ENCODE results near the gene AKR1E2.

AKR1E2 gene

GRCh38 chr10:4806534-4806933, 19.5 kb upstream of the AKR1E2 start:
- Histone ChIP-seq H3K27me3 (ENCODE audit: insufficient read depth, low read length) (no peaks in the 10 kb centered on the region), H3K9me3 (ENCODE audit: low read length) (no peaks in the 10 kb centered on the region), H4K20me1 (ENCODE audit: insufficient read depth, low read length) (no peaks in the 10 kb centered on the region), H3K9me2 (ENCODE audit: low read depth, low read length) (no peaks in the 10 kb centered on the region), H3K4me3 (ENCODE audit: low read depth, low read length, poor library complexity, severe bottlenecking) (no peak overlapping the region), H3K79me2 (ENCODE audit: insufficient read depth, low read length) (no peaks in the 10 kb centered on the region), H3K9ac (ENCODE audit: low read length) (no peak overlapping the region), H2AFZ (ENCODE audit: low read length) (no peak overlapping the region), H3K4me1 (ENCODE audit: insufficient read depth, low read length, severe bottlenecking) (no peaks in the 10 kb centered on the region), H3F3A (ENCODE audit: insufficient read depth, low read length) (no peaks in the 10 kb centered on the region), H3K36me3 (ENCODE audit: insufficient read depth, low read length) (no peaks in the 10 kb centered on the region), H3K4me2 (ENCODE audit: low read length) (no peak overlapping the region), H3K27ac (ENCODE audit: low read depth, low read length, poor library complexity, severe bottlenecking) (no peak overlapping the region)
- TF ChIP-seq EZH2 (IDR thresholded peaks at IDR 0.05; ENCODE audit: borderline replicate concordance, low read length) (no peak), CTCF (IDR thresholded peaks at IDR 0.05; ENCODE audit: low read length) (no peak)

GRCh38 chr10:4807761-4808507, 18.1 kb upstream of the AKR1E2 start:
- H3K4me1 ChIP-seq (ENCODE audit: insufficient read depth, low read length, severe bottlenecking) = no peaks in the 10 kb centered on the region
- no peaks in the 10 kb centered on the region for H3K79me2 ChIP-seq (ENCODE audit: insufficient read depth, low read length)
- H3K9me3 ChIP-seq (ENCODE audit: low read length) = no peaks in the 10 kb centered on the region
- H3K27me3 ChIP-seq (ENCODE audit: insufficient read depth, low read length) = no peaks in the 10 kb centered on the region
- H3K4me2 ChIP-seq (ENCODE audit: low read length) = no peak overlapping the region
- H3K27ac ChIP-seq (ENCODE audit: low read depth, low read length, poor library complexity, severe bottlenecking) = no peak overlapping the region
- no peak overlapping the region for H2AFZ ChIP-seq (ENCODE audit: low read length)
- H3K9me2 ChIP-seq (ENCODE audit: low read depth, low read length) = no peaks in the 10 kb centered on the region
- TF ChIP-seq CTCF (IDR thresholded peaks at IDR 0.05; ENCODE audit: low read length) (no peak), EZH2 (IDR thresholded peaks at IDR 0.05; ENCODE audit: borderline replicate concordance, low read length) (no peak)
- no peaks in the 10 kb centered on the region for H3F3A ChIP-seq (ENCODE audit: insufficient read depth, low read length)
- H3K4me3 ChIP-seq (ENCODE audit: low read depth, low read length, poor library complexity, severe bottlenecking) = no peak overlapping the region
- no peaks in the 10 kb centered on the region for H3K36me3 ChIP-seq (ENCODE audit: insufficient read depth, low read length)
- H3K9ac ChIP-seq (ENCODE audit: low read length) = no peak overlapping the region
- no peaks in the 10 kb centered on the region for H4K20me1 ChIP-seq (ENCODE audit: insufficient read depth, low read length)

- H3K4me3 ChIP-seq (ENCODE audit: low read depth, low read length, poor library complexity, severe bottlenecking) = no peak overlapping the region
- no peaks in the 10 kb centered on the region for H3K4me1 ChIP-seq (ENCODE audit: insufficient read depth, low read length, severe bottlenecking)
- H3F3A ChIP-seq (ENCODE audit: insufficient read depth, low read length) = no peaks in the 10 kb centered on the region
- no peaks in the 10 kb centered on the region for H3K79me2 ChIP-seq (ENCODE audit: insufficient read depth, low read length)
- H4K20me1 ChIP-seq (ENCODE audit: insufficient read depth, low read length) = no peaks in the 10 kb centered on the region
- no peaks in the 10 kb centered on the region for H3K36me3 ChIP-seq (ENCODE audit: insufficient read depth, low read length)
- no peak overlapping the region for H3K9ac ChIP-seq (ENCODE audit: low read length)
- no peak overlapping the region for H2AFZ ChIP-seq (ENCODE audit: low read length)
- no peaks in the 10 kb centered on the region for H3K27me3 ChIP-seq (ENCODE audit: insufficient read depth, low read length)
- no peak overlapping the region for H3K27ac ChIP-seq (ENCODE audit: low read depth, low read length, poor library complexity, severe bottlenecking)
- H3K9me3 ChIP-seq (ENCODE audit: low read length) = no peaks in the 10 kb centered on the region
- H3K4me2 ChIP-seq (ENCODE audit: low read length) = no peak overlapping the region
- no peak for TF ChIP-seq CTCF (IDR thresholded peaks at IDR 0.05; ENCODE audit: low read length)
- H3K9me2 ChIP-seq (ENCODE audit: low read depth, low read length) = no peaks in the 10 kb centered on the region
Observed at GRCh38 chr10:4809156-4809555, 16.9 kb upstream of the AKR1E2 start.

Data from OCI-LY1 (cell line).